Right lobe of liver (tissue), 6 donors: Measurements from ENCODE around the gene DHX38. TPM values are rescaled to one million over a fixed set of nuclear protein-coding genes. Genes with fewer than 3 reads are reported as not detected.

ENCODE experiments used
- ATAC-seq, 4 donors: fragments of 200-7000 bp; cut with Tn5 transposase; one replicate each; pipeline ENCODE4 v1.9.1; 2020; ENCODE audit warnings: mild to moderate bottlenecking in 4 of 4, moderate library complexity in 4 of 4
- DNase-seq, 3 donors: peaks; one replicate each; pipeline ENCODE4 v3.0.0-alpha.2; 2020
- H3K27ac ChIP-seq, 3 donors: fragments of 200-600 bp; one replicate each; pipeline ENCODE4 v1.8.0; 2022
- H3K27me3 ChIP-seq, 2 donors: fragments of 200-600 bp; one replicate each; pipeline ENCODE4 v1.8.0; 2022
- H3K36me3 ChIP-seq, 4 donors: fragments of 200-600 bp; sonication (generic) in 1 of 4; one replicate each; pipeline versions ENCODE4 v1.5.1 to v1.8.0; 2017 to 2022; ENCODE audit warnings: control low read depth in 1 of 4
- H3K4me1 ChIP-seq, 4 donors: fragments of 200-600 bp; sonication (generic) in 1 of 4; one replicate each; pipeline versions ENCODE4 v1.5.1 to v1.8.0; 2017 to 2022; ENCODE audit warnings: control low read depth in 1 of 4
- H3K4me3 ChIP-seq, 3 donors: fragments of 200-600 bp; one replicate each; pipeline ENCODE4 v1.8.0; 2022
- H3K9me3 ChIP-seq, 4 donors: fragments of 200-600 bp; sonication (generic) in 1 of 4; one replicate each; pipeline versions ENCODE4 v1.5.1 to v1.8.0; 2017 to 2022; ENCODE audit warnings: control low read depth in 1 of 4
- POLR2A ChIP-seq: fragments of 450-650 bp; IDR thresholded peaks from one replicate; pipeline ENCODE4 v1.6.1; 2017; ENCODE audit warnings: antibody characterized with exemption, mild to moderate bottlenecking
- WGBS: methylation state at CpG from one replicate; pipeline ENCODE4 v1.1.6; 2018; ENCODE audit warnings: low coverage, low lambda C conversion rate; ENCODE audit not compliant: insufficient coverage; ENCODE audit errors: missing lambda C conversion rate; 5-methylcytosine and 5-hydroxymethylcytosine counted together
- intact Hi-C, 2 donors: fragments of 100-400 bp; cut with DNase I; formaldehyde crosslinking; loops; one replicate each; pipeline versions ENCODE4 v1.11.2 to v1.14.1; 2022
- total RNA-seq, 6 experiments: library from RNA; depleted of rRNA in 2 of 6; stranded (reverse); fragments of >200 nt in 2 of 6; fragmentation: NEBNext Ultra II Directional in 3 of 6; extraction: Animal tissue kit (Norgen Biotek cat#: 25700) in 3 of 6; gene quantifications; one replicate each; pipeline versions ENCODE4 v1.1.0 to v1.2.4, GENCODE V29; 2016 to 2023
- TF ChIP-seq, protein P1 (sequence below), 4 donors: fragments of 200-600 bp in 3 of 4; fragments of 450-650 bp in 1 of 4; IDR thresholded peaks; one replicate each; pipeline versions ENCODE4 v1.5.1 to v1.8.0; 2016 to 2022; ENCODE audit warnings: antibody characterized with exemption in 4 of 4, mild to moderate bottlenecking in 2 of 4
- donor health status: DM: no; HTN: yes; CAD: no.
- donor health status: DM: no; HTN: no; CAD: no.
- donor health status: DM: no; HTN: no; CAD: no.
- donor health status: DM: no; HTN: yes; CAD: no.
- donor health status: DM: no; HTN: yes; CAD: no.

DHX38 gene
- total RNA-seq, 6 experiments from 2014 or later: 22.2 to 29.8 (median 23.3) TPM

DNA sequence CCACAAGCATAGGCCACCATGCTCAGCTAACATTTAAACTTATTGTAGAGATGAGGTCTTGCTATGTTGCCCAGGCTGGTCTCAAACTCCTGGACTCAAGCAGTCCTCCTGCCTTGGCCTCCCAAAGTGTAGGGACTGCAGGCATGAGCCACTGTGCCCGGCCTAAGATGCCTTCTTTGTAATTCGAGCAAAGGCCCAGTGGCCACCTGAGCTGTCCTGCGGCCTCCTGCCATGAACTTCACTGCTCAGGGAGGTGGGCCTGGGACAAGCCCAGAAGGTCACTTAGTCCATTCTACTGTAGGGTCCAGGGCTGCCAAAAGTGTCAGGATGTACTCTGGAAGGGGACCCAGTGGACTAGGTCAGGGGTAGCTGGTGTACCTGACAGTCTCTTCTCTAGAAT, 30.5 kb downstream of the DHX38 start:
- ATAC-seq (no peak), DNase-seq (no peak)
- Histone ChIP-seq H3K9me3 (no peaks in the 10 kb centered on the region), H3K4me1 (peaks cover 0 to 10% (median 3%) of the 10 kb centered on the region in 4 donors), H3K27ac (no peak overlapping the region), H3K4me3 (no peak overlapping the region), H3K36me3 (no peaks in the 10 kb centered on the region), H3K27me3 (no peaks in the 10 kb centered on the region)
- TF ChIP-seq, protein P1, sequence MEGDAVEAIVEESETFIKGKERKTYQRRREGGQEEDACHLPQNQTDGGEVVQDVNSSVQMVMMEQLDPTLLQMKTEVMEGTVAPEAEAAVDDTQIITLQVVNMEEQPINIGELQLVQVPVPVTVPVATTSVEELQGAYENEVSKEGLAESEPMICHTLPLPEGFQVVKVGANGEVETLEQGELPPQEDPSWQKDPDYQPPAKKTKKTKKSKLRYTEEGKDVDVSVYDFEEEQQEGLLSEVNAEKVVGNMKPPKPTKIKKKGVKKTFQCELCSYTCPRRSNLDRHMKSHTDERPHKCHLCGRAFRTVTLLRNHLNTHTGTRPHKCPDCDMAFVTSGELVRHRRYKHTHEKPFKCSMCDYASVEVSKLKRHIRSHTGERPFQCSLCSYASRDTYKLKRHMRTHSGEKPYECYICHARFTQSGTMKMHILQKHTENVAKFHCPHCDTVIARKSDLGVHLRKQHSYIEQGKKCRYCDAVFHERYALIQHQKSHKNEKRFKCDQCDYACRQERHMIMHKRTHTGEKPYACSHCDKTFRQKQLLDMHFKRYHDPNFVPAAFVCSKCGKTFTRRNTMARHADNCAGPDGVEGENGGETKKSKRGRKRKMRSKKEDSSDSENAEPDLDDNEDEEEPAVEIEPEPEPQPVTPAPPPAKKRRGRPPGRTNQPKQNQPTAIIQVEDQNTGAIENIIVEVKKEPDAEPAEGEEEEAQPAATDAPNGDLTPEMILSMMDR (IDR thresholded peaks at IDR 0.05): no peak
- TF ChIP-seq POLR2A: no peak
- WGBS: 80% methylated on average over 2 of the region's 3 CpGs
- intact Hi-C loops: loop anchor here (10.0 kb wide), 1 partner anchor 341 kb away; no protein-coding TSS in a partner anchor

DNA sequence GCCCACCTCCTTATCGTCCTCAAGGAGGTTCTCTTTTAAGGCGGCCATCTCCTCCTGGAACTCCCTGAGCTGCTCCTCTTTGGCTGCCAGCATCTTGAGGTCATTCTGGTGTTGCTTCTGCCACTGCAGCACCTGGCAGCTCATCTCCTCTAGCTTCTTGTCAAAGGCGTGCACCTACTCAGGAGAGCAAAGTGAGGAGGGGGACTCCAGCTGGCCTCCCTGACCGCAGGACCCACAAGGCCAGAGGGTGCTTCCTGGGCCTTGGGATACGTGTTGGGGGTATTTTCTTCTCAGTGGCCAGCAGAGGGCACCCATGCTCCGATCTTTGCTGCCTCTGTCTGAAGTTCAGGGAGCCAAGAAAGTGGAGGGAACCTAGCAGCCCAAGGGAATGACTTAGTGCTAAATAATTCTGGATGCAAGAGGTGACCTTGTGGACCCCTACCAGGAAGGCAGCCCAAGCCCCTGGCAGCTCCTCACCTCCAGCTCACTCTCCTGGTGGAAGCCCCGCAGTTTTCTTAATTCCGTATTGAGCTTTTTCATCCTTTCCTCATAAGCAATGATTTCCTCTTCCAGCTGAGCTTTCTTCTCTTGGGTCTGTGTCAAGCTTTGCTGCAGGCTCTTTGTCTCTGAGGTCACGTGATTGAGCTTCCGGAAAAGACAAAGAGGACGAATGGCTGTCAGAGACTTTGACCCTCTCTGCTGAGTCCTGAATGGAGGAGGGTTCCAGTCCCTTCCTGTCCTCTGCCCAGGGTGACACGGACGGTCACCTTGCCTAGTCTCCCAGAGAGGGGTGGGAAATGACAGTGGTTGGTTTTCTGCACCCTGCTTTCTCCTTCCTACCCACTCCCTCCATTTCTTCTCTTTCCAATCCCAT, 31.4 kb downstream of the DHX38 start:
- intact Hi-C loops: loop anchor here (10.0 kb wide), 1 partner anchor 340 kb away; no protein-coding TSS in a partner anchor
- ATAC-seq: peak; percentile 87 to 96 (median 90)
- Histone ChIP-seq H3K36me3 (no peaks in the 10 kb centered on the region), H3K9me3 (no peaks in the 10 kb centered on the region), H3K4me1 (peaks cover 0 to 10% (median 3%) of the 10 kb centered on the region in 4 donors), H3K27me3 (no peaks in the 10 kb centered on the region), H3K27ac (no peak overlapping the region), H3K4me3 (no peak overlapping the region)
- peak; percentile 67 to 75 (median 71) for DNase-seq
- WGBS: 18% methylated on average over 13 of the region's 13 CpGs
- TF ChIP-seq, protein P1 (IDR thresholded peaks at IDR 0.05): peak; percentile 64 to 83 (median 78)
- no peak for TF ChIP-seq POLR2A

DNA sequence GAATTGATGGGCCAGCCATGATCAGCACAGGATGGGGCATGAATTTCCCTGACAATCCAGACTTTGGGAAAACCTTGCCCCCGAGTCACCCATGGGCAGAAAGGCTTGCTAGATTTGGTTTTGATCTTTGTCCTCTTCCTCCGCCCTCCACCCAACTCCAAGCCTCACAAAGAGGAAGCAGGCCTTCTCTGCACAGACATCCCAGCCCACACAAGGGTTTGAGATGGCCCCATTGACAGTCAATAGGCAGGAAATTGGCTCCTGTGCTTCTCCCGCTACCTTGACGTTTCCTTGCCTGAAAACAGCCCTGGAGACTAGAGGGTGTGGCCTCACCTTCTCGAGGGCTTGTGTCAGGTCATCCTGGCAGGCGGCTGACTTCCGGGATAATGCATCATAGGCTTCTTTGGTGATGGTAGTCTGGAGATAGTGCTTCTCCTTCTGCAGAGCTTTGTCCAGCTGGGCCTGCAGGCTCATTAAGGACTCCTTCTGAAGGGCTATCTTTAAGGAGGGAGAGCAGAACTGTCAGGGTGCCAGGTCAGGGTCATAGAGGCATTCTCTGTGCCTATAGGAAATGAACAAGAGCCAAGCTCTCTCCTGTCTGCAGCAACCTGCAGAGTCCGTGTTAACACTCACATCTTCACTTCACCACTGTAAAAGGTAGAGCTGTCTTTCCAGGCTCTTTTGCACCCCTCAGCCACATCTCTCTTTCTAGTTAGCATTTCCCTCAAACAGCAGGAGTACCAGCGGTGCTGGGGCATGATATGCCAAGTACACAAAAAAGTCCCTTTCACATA, 32.2 kb downstream of the DHX38 start:
- H3K9me3 ChIP-seq: no peaks in the 10 kb centered on the region
- no peaks in the 10 kb centered on the region for H3K36me3 ChIP-seq
- no peak overlapping the region for H3K4me3 ChIP-seq
- intact Hi-C loops: loop anchor here (10.0 kb wide), 1 partner anchor 339 kb away; no protein-coding TSS in a partner anchor
- peak in 2 of 4 donors; percentile 8 to 13 for ATAC-seq
- peaks cover 0 to 10% (median 3%) of the 10 kb centered on the region in 4 donors for H3K4me1 ChIP-seq
- WGBS: 63% methylated on average over 7 of the region's 9 CpGs
- TF ChIP-seq, protein P1 (IDR thresholded peaks at IDR 0.05): no peak
- TF ChIP-seq POLR2A: no peak
- H3K27me3 ChIP-seq: no peaks in the 10 kb centered on the region
- no peak overlapping the region for H3K27ac ChIP-seq
- no peak for DNase-seq

DNA sequence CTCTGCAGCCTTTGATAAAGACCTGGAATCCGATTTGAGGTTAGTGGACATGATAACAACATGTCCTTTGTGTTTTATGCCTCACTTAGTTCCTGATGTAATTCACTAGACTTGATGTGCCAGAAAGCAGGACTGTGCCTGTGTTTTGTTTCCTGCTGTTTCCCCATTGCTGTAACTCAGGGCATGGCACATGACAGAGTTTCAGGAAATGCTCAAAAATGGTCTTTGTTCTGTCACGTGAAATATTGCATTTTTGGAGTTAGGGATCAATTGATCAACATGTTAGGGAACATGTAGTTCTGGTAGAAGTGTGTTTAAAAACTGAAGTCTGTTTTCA, 32.8 kb downstream of the DHX38 start:
- TF ChIP-seq, protein P1 (IDR thresholded peaks at IDR 0.05): no peak
- TF ChIP-seq POLR2A: no peak
- Histone ChIP-seq H3K27ac (no peak overlapping the region), H3K36me3 (no peaks in the 10 kb centered on the region), H3K27me3 (no peaks in the 10 kb centered on the region), H3K9me3 (no peaks in the 10 kb centered on the region), H3K4me1 (peaks cover 0 to 10% (median 3%) of the 10 kb centered on the region in 4 donors), H3K4me3 (no peak overlapping the region)
- intact Hi-C loops: loop anchor here (10.0 kb wide), 1 partner anchor 338 kb away; no protein-coding TSS in a partner anchor
- WGBS: 18% methylated on average over 2 of the region's 2 CpGs
- DNase-seq (no peak), ATAC-seq (peak in 3 of 4 donors; percentile 31 to 65 (median 40))
